H1 (cell line): ENCODE results near the gene PTPRD. TPM values are rescaled to one million over a fixed set of nuclear protein-coding genes. Genes with fewer than 3 reads are reported as not detected.

Experiments
- CTCF ChIA-PET: fragments of 300-600 bp; sonication (Branson Sonifier 250); formaldehyde crosslinking; loops from one replicate; lab custom pipeline; 2021; ENCODE audit not compliant: partially characterized antibody; lab: Charles Lee
- POLR2A ChIA-PET: fragments of 300-600 bp; sonication (Branson Sonifier 250); formaldehyde crosslinking; loops from one replicate; lab custom pipeline; 2021; ENCODE audit warnings: inconsistent platforms; ENCODE audit not compliant: partially characterized antibody; lab: Charles Lee
- DNase-seq, 2 experiments: peaks; one replicate each; pipeline versions ENCODE4 v3.0.0 to v3.0.0-alpha.2; 2010 to 2022; ENCODE audit warnings: low spot score in 2 of 2, low read depth in 1 of 2, mixed read lengths in 1 of 2
- FAIRE-seq: peaks from 2 replicates; lab custom pipeline; 2011; peaks lifted over from hg19 to GRCh38; lab: Jason Lieb, UNC
- H2AFZ ChIP-seq: 2 replicates; pipeline ENCODE4 v1.8.1; 2012; ENCODE audit warnings: low read length, inconsistent platforms
- H2AK5ac ChIP-seq: 2 replicates; pipeline ENCODE4 v1.6.1; 2013; ENCODE audit warnings: low read depth, low read length
- H2BK120ac ChIP-seq: replicated peaks from 2 replicates; pipeline ENCODE3; 2013; ENCODE audit warnings: low read depth, low read length, inconsistent platforms
- H2BK12ac ChIP-seq: 2 replicates; pipeline ENCODE4 v1.6.1; 2013; ENCODE audit warnings: low read depth, low read length
- H2BK15ac ChIP-seq: 2 replicates; pipeline ENCODE4 v1.6.1; 2013; ENCODE audit warnings: low read length
- H2BK20ac ChIP-seq: 2 replicates; pipeline ENCODE4 v1.6.1; 2013; ENCODE audit warnings: low read length
- H2BK5ac ChIP-seq: 2 replicates; pipeline ENCODE4 v1.6.1; 2013; ENCODE audit warnings: low read depth, low read length
- H3K14ac ChIP-seq: 2 replicates; pipeline ENCODE4 v1.6.1; 2013; ENCODE audit warnings: inconsistent platforms; ENCODE audit not compliant: insufficient read length
- H3K18ac ChIP-seq: 2 replicates; pipeline ENCODE4 v1.6.1; 2013; ENCODE audit warnings: low read length; ENCODE audit errors: extremely low read depth
- H3K23ac ChIP-seq: 2 replicates; pipeline ENCODE4 v1.6.1; 2013; ENCODE audit warnings: inconsistent platforms; ENCODE audit not compliant: insufficient read length
- H3K23me2 ChIP-seq: 2 replicates; pipeline ENCODE4 v1.6.1; 2013; ENCODE audit warnings: low read depth, low read length
- H3K27ac ChIP-seq: 2 replicates; pipeline ENCODE4 v1.6.1; 2011; ENCODE audit warnings: low read depth, low read length, inconsistent platforms
- H3K27me3 ChIP-seq, 4 experiments: replicated peaks in 1 of 4; 1 replicate in 1 of 4; 2 replicates in 3 of 4; pipeline versions ENCODE4 v1.6.1 to v1.8.1; 2011 to 2013; ENCODE audit warnings: low read length in 3 of 4, mild to moderate bottlenecking in 3 of 4, inconsistent platforms in 2 of 4, mixed read lengths in 2 of 4, moderate library complexity in 1 of 4; ENCODE audit not compliant: control insufficient read depth in 3 of 4, insufficient read depth in 3 of 4; ENCODE audit errors: extremely low read depth in 1 of 4
- H3K36me3 ChIP-seq, 4 experiments: 2 replicates each; pipeline versions ENCODE4 v1.6.1 to v1.8.1; 2011 to 2013; ENCODE audit warnings: mild to moderate bottlenecking in 4 of 4, low read length in 3 of 4, moderate library complexity in 2 of 4, control low read depth in 1 of 4, inconsistent platforms in 1 of 4; ENCODE audit not compliant: insufficient read depth in 4 of 4, control insufficient read depth in 2 of 4
- H3K4ac ChIP-seq: replicated peaks from 2 replicates; pipeline ENCODE3; 2013; ENCODE audit warnings: low read length, low read depth, mixed read lengths, inconsistent platforms; ENCODE audit not compliant: insufficient read length
- H3K4me1 ChIP-seq, 4 experiments: replicated peaks in 1 of 4; 1 replicate in 1 of 4; 2 replicates in 3 of 4; pipeline versions ENCODE4 v1.6.1 to v1.8.1; 2011 to 2013; ENCODE audit warnings: low read length in 3 of 4, inconsistent platforms in 2 of 4, mixed read lengths in 1 of 4; ENCODE audit not compliant: insufficient read depth in 4 of 4, control insufficient read depth in 3 of 4
- H3K4me2 ChIP-seq, 2 experiments: 2 replicates each; pipeline versions ENCODE4 v1.6.1 to v1.8.1; 2011 to 2013; ENCODE audit warnings: low read depth in 2 of 2, low read length in 2 of 2, control low read depth in 1 of 2, inconsistent platforms in 1 of 2, mild to moderate bottlenecking in 1 of 2; ENCODE audit not compliant: insufficient read depth in 1 of 2
- H3K4me3 ChIP-seq, 4 experiments: fragments of 200-600, 300-600 bp in 1 of 4; sonication (generic), shearing (Covaris generic), sonication (Bioruptor Twin) in 1 of 4; 2 replicates each; pipeline versions ENCODE4 v1.5.1 to v1.8.1; 2011 to 2016; ENCODE audit warnings: low read length in 4 of 4, low read depth in 3 of 4, control low read depth in 2 of 4, inconsistent platforms in 2 of 4, mild to moderate bottlenecking in 2 of 4, mixed read lengths in 1 of 4, moderate library complexity in 1 of 4; ENCODE audit not compliant: insufficient read depth in 2 of 4; ENCODE audit errors: extremely low read depth in 1 of 4
- H3K56ac ChIP-seq: replicated peaks from 2 replicates; pipeline ENCODE3; 2013; ENCODE audit warnings: low read depth, mild to moderate bottlenecking, mixed read lengths, low read length, inconsistent platforms; ENCODE audit not compliant: insufficient read length
- H3K79me1 ChIP-seq: 2 replicates; pipeline ENCODE4 v1.6.1; 2013; ENCODE audit warnings: low read depth, low read length, control low read depth
- H3K79me2 ChIP-seq, 2 experiments: 2 replicates each; pipeline versions ENCODE4 v1.6.1 to v1.8.1; 2012 to 2013; ENCODE audit warnings: low read length in 2 of 2, mild to moderate bottlenecking in 2 of 2, inconsistent platforms in 1 of 2; ENCODE audit not compliant: insufficient read depth in 2 of 2, control insufficient read depth in 1 of 2
- H3K9ac ChIP-seq, 4 experiments: replicated peaks in 1 of 4; 1 replicate in 1 of 4; 2 replicates in 3 of 4; pipeline versions ENCODE4 v1.6.1 to v1.8.1; 2011 to 2013; ENCODE audit warnings: low read depth in 3 of 4, low read length in 3 of 4, control low read depth in 2 of 4, mild to moderate bottlenecking in 2 of 4, moderate library complexity in 2 of 4, inconsistent platforms in 1 of 4; ENCODE audit errors: extremely low read depth in 1 of 4
- H3K9me3 ChIP-seq, 2 experiments: 2 replicates each; pipeline versions ENCODE4 v1.6.1 to v1.8.1; 2012 to 2013; ENCODE audit warnings: mild to moderate bottlenecking in 2 of 2, moderate library complexity in 2 of 2, control low read depth in 1 of 2, inconsistent platforms in 1 of 2, low read depth in 1 of 2, low read length in 1 of 2, mixed read lengths in 1 of 2; ENCODE audit not compliant: insufficient read depth in 2 of 2
- H4K20me1 ChIP-seq, 2 experiments: replicated peaks in 1 of 2; 2 replicates each; pipeline versions ENCODE3 to v1.8.1; 2011 to 2013; ENCODE audit warnings: inconsistent platforms in 2 of 2, low read length in 2 of 2, mild to moderate bottlenecking in 1 of 2; ENCODE audit not compliant: insufficient read depth in 2 of 2, control insufficient read depth in 1 of 2
- H4K5ac ChIP-seq: 2 replicates; pipeline ENCODE4 v1.6.1; 2013; ENCODE audit warnings: low read length, low read depth, mixed read lengths, inconsistent platforms; ENCODE audit not compliant: insufficient read length
- H4K8ac ChIP-seq: 2 replicates; pipeline ENCODE4 v1.8.0; 2013; ENCODE audit warnings: mild to moderate bottlenecking, moderate library complexity, low read length, inconsistent platforms; ENCODE audit not compliant: insufficient read depth; ENCODE audit errors: extremely low read depth
- H4K91ac ChIP-seq: replicated peaks from 2 replicates; pipeline ENCODE3; 2013; ENCODE audit warnings: low read length, mixed read lengths, inconsistent platforms; ENCODE audit not compliant: insufficient read length
- GTF2F1 ChIP-seq: IDR thresholded peaks from 2 replicates; pipeline ENCODE4 v1.6.1; 2012; ENCODE audit warnings: low read depth, low read length, improper control_type of control experiment, borderline replicate concordance
- WGBS, 2 experiments: shearing (Covaris generic) in 1 of 2; methylation state at CpG; one replicate each; pipeline versions ENCODE4 v1.1.6 to v1.1.7; 2013 to 2015; ENCODE audit warnings: low lambda C conversion rate in 2 of 2, mixed read lengths in 2 of 2, inconsistent platforms in 1 of 2, low coverage in 1 of 2, missing lambda C conversion rate in 1 of 2; ENCODE audit not compliant: insufficient replicate concordance in 2 of 2, insufficient coverage in 1 of 2, insufficient read length in 1 of 2; ENCODE audit errors: extremely low coverage in 1 of 2, missing lambda C conversion rate in 1 of 2; 5-methylcytosine and 5-hydroxymethylcytosine counted together
- polyA plus RNA-seq, 7 experiments: library from polyadenylated mRNA; depleted of rRNA in 3 of 7; stranded (reverse) in 5 of 7; unstranded in 2 of 7; fragments of >200 nt in 5 of 7; fragments of 200-250 nt in 2 of 7; gene quantifications; 1 replicate in 5 of 7; 2 replicates in 1 of 7; 4 replicates in 1 of 7; pipeline versions ENCODE4 v1.2.1 to v1.2.3, GENCODE V29; 2011 to 2013; ENCODE audit warnings: missing spikeins in 2 of 7, mixed read lengths in 2 of 7
- total RNA-seq: library from RNA; stranded (reverse); fragmentation: NEBNext Ultra II Directional; extraction: Animal tissue kit (Norgen Biotek cat#: 25700); gene quantifications from 2 replicates; pipeline ENCODE4 v1.2.1, GENCODE V29; 2021

PTPRD gene
- total and polyA plus RNA-seq, 2 of the 8 experiments (the other 6 are each of a cell fraction or from before 2014, with no cell fraction given): 17.2 to 77.0 TPM

DNA sequence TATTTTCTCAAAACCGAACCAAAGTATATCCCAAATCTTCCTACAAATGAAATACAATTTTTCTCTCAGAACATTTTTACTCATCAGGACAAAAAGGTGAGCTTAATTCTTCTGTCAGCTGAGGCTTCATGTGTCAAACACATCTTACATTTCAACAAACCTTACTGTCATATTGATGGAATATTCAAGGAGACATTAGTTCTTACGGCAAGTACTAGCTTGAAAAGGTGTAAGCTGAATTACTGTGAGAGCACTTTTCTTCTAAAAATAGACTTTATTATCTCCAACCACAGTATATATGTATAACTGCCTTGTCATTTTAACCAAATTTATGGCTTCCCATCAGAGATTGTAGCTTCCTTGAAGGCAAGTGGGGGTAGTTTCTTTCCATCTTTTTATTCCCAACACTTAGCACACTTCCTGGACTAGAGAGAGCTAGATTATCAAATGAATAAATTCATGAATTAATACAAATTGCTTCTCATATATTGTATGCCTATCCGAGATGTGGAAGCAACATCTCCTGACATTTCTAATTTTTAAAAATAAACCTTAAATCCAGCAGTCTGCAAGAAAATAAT lies 1990.5 kb downstream of the PTPRD start:
- H3K9me3 ChIP-seq: no peaks in the 10 kb centered on the region
- no peak overlapping the region for H3K56ac ChIP-seq
- H3K4me1 ChIP-seq: peaks cover 0 to 2% (median 0%) of the 10 kb centered on the region in 4 experiments; a peak in 1 of 7 replicates
- no peak for DNase-seq
- no peak overlapping the region for H3K9ac ChIP-seq
- no peak overlapping the region for H4K8ac ChIP-seq
- no peaks in the 10 kb centered on the region for H3K23me2 ChIP-seq
- no peak overlapping the region for H2BK20ac ChIP-seq
- H2BK120ac ChIP-seq: no peak overlapping the region
- CTCF ChIA-PET: interaction anchor here (1.2 kb wide), 1 partner anchor 138 kb away, joined by 3 read pairs; no protein-coding TSS in a partner anchor
- H3K27me3 ChIP-seq: no peaks in the 10 kb centered on the region
- H3K79me1 ChIP-seq: no peaks in the 10 kb centered on the region
- H3K14ac ChIP-seq: no peak overlapping the region
- TF ChIP-seq GTF2F1: no peak
- WGBS, 2 experiments: 87% methylated on average over 3 of the region's 3 CpGs; no CpG with 5 or more reads in 1 of the 2 experiments
- H3K4ac ChIP-seq: no peak overlapping the region
- H3K4me3 ChIP-seq: no peak overlapping the region
- no peak overlapping the region for H3K23ac ChIP-seq
- no peak overlapping the region for H3K27ac ChIP-seq
- H2BK12ac ChIP-seq: no peak overlapping the region
- H2AFZ ChIP-seq: no peak overlapping the region
- no peak for FAIRE-seq
- H3K18ac ChIP-seq: no peak overlapping the region
- H4K91ac ChIP-seq: no peak overlapping the region
- POLR2A ChIA-PET: no interaction called here
- H2AK5ac ChIP-seq: no peak overlapping the region
- no peak overlapping the region for H4K5ac ChIP-seq
- H3K4me2 ChIP-seq: no peak overlapping the region
- H3K36me3 ChIP-seq: no peaks in the 10 kb centered on the region
- H2BK5ac ChIP-seq: no peak overlapping the region
- no peaks in the 10 kb centered on the region for H3K79me2 ChIP-seq
- H2BK15ac ChIP-seq: no peak overlapping the region
- H4K20me1 ChIP-seq: no peaks in the 10 kb centered on the region
